Inflammatory macrophage treated with lipopolysaccharide for 1 hour (primary cell): ENCODE data around the gene PSPC1.
A peak's percentile ranks its signal among the peaks of the same experiment; 100 is the strongest.
"Not testable (repeated sequence)": the region's sequence is repeated elsewhere in the genome, so short reads cannot be mapped to it uniquely, and the experiment has no call there.

ENCODE experiments used
- DNase-seq, 2 donors: peaks; one replicate each; pipeline ENCODE4 v3.0.0-alpha.2; 2020 to 2022

The PSPC1 gene

GRCh38 chr13:19759669-19760068 is 23.1 kb downstream of the PSPC1 start:
- DNase-seq = no peak

GRCh38 chr13:19742643-19743042 is 40.1 kb downstream of the PSPC1 start:
- DNase-seq = no peak

GRCh38 chr13:19737844-19738557 is 44.7 kb downstream of the PSPC1 start:
- no peak for DNase-seq

GRCh38 chr13:19726611-19727010 is 56.1 kb downstream of the PSPC1 start:
- DNase-seq = no peak

- DNase-seq = no peak
Observed at GRCh38 chr13:19725320-19725719, 57.4 kb downstream of the PSPC1 start.

- no peak for DNase-seq
Observed at GRCh38 chr13:19720039-19720438, 62.7 kb downstream of the PSPC1 start.

GRCh38 chr13:19713186-19713965 is 69.4 kb downstream of the PSPC1 start:
- peak; percentile 46 to 53 for DNase-seq

GRCh38 chr13:19709782-19710181 is 73.0 kb downstream of the PSPC1 start:
- DNase-seq = not testable (repeated sequence)

- not testable (repeated sequence) for DNase-seq
Observed at GRCh38 chr13:19709039-19709438, 73.7 kb downstream of the PSPC1 start.

- DNase-seq = not testable (repeated sequence)
Observed at GRCh38 chr13:19704256-19704655, 78.5 kb downstream of the PSPC1 start.

GRCh38 chr13:19701619-19702018 is 81.1 kb downstream of the PSPC1 start:
- DNase-seq = not testable (repeated sequence)

GRCh38 chr13:19700963-19701362 is 81.8 kb downstream of the PSPC1 start:
- DNase-seq = not testable (repeated sequence)

GRCh38 chr13:19695829-19696228 is 86.9 kb downstream of the PSPC1 start:
- DNase-seq = no peak

- no peak for DNase-seq
Observed at GRCh38 chr13:19695428-19695827, 87.3 kb downstream of the PSPC1 start.

GRCh38 chr13:19691447-19691846 is 91.3 kb downstream of the PSPC1 start:
- not testable (repeated sequence) for DNase-seq

GRCh38 chr13:19685437-19685836 is 97.3 kb downstream of the PSPC1 start:
- no peak for DNase-seq

GRCh38 chr13:19685034-19685433 is 97.7 kb downstream of the PSPC1 start:
- no peak for DNase-seq

- DNase-seq = no peak
Observed at GRCh38 chr13:19681517-19681916, 101.2 kb downstream of the PSPC1 start.

GRCh38 chr13:19680751-19681150 is 102.0 kb downstream of the PSPC1 start:
- DNase-seq = no peak

GRCh38 chr13:19676168-19676567 is 106.6 kb downstream of the PSPC1 start:
- DNase-seq = no peak

GRCh38 chr13:19674898-19675297 is 107.8 kb downstream of the PSPC1 start:
- no peak for DNase-seq

GRCh38 chr13:19673473-19674430 is 109.0 kb downstream of the PSPC1 start:
- no peak for DNase-seq

- no peak for DNase-seq
Observed at GRCh38 chr13:19672990-19673389, 109.8 kb downstream of the PSPC1 start.
